B cell (primary cell): ENCODE results near the gene PUDP. TPM values are rescaled to one million over a fixed set of nuclear protein-coding genes. Genes with fewer than 3 reads are reported as not detected.
A peak's percentile ranks its signal among the peaks of the same experiment; 100 is the strongest.

Source experiments
- ATAC-seq: fragments of 200-7000 bp; cut with Tn5 transposase; one replicate; pipeline ENCODE4 v1.10.0; 2021; ENCODE audit warnings: low read depth, mild to moderate bottlenecking, moderate number of reproducible peaks, moderate library complexity
- CTCF ChIA-PET: fragments of 350-600 bp; sonication (Branson Sonifier 250); formaldehyde crosslinking; loops from one replicate; lab custom pipeline; 2021; ENCODE audit warnings: antibody characterized with exemption, inconsistent platforms; lab: Charles Lee
- POLR2A ChIA-PET: fragments of 350-600 bp; sonication (Branson Sonifier 250); formaldehyde crosslinking; loops from one replicate; lab custom pipeline; 2021; ENCODE audit warnings: antibody characterized with exemption; lab: Charles Lee
- DNase-seq: peaks from one replicate; pipeline ENCODE4 v3.0.0; 2013
- H2AFZ ChIP-seq: 2 replicates; pipeline ENCODE4 v1.6.1; 2012; ENCODE audit warnings: mild to moderate bottlenecking, low read depth, low read length; ENCODE audit not compliant: insufficient read depth, poor library complexity, severe bottlenecking
- H3K27ac ChIP-seq, 2 donors: 1 replicate in 1 of 2; 2 replicates in 1 of 2; pipeline ENCODE4 v1.5.1; 2012 to 2013; ENCODE audit warnings: low read length in 2 of 2, mild to moderate bottlenecking in 2 of 2, moderate library complexity in 1 of 2
- H3K27me3 ChIP-seq, 4 experiments: fragments of 200-600 bp in 1 of 4; sonication (generic) in 1 of 4; replicated peaks in 1 of 4; 1 replicate in 2 of 4; 2 replicates in 2 of 4; pipeline versions ENCODE4 v1.6.1 to v1.7.0; 2013 to 2016; ENCODE audit warnings: low read length in 3 of 4, mild to moderate bottlenecking in 2 of 4, mixed read lengths in 1 of 4, moderate library complexity in 1 of 4; ENCODE audit not compliant: insufficient read depth in 4 of 4, control insufficient read depth in 3 of 4; ENCODE audit errors: control extremely low read depth in 1 of 4
- H3K36me3 ChIP-seq, 2 experiments: replicated peaks in 1 of 2; 1 replicate in 1 of 2; 2 replicates in 1 of 2; pipeline versions ENCODE4 v1.6.1 to v1.7.1; 2013; ENCODE audit warnings: low read length in 1 of 2; ENCODE audit not compliant: insufficient read depth in 2 of 2, control insufficient read depth in 1 of 2; ENCODE audit errors: control extremely low read depth in 1 of 2, extremely low read depth in 1 of 2
- H3K4me1 ChIP-seq, 2 donors: fragments of 200-600 bp in 1 of 2; sonication (generic) in 1 of 2; 1 replicate in 1 of 2; 2 replicates in 1 of 2; pipeline versions ENCODE4 v1.5.1 to v1.6.1; 2013 to 2017; ENCODE audit warnings: low read length in 2 of 2; ENCODE audit not compliant: control insufficient read depth in 2 of 2, insufficient read depth in 2 of 2
- H3K4me2 ChIP-seq: replicated peaks from 2 replicates; pipeline ENCODE3; 2012; ENCODE audit warnings: mild to moderate bottlenecking, low read depth, low read length; ENCODE audit not compliant: poor library complexity, severe bottlenecking
- H3K4me3 ChIP-seq, 5 experiments: fragments of 200-600 bp in 1 of 5; sonication (generic) in 1 of 5; 1 replicate in 3 of 5; 2 replicates in 2 of 5; pipeline versions ENCODE4 v1.5.1 to v1.7.0; 2011 to 2016; ENCODE audit warnings: low read length in 4 of 5, mild to moderate bottlenecking in 4 of 5, low read depth in 2 of 5, control low read depth in 1 of 5, moderate library complexity in 1 of 5; ENCODE audit not compliant: insufficient read depth in 1 of 5; ENCODE audit errors: control extremely low read depth in 1 of 5, extremely low read depth in 1 of 5
- H3K79me2 ChIP-seq: fragments of 200-600 bp; sonication (generic); one replicate; pipeline ENCODE4 v1.6.0; 2016; ENCODE audit warnings: low read length; ENCODE audit not compliant: control insufficient read depth, insufficient read depth
- H3K9ac ChIP-seq: fragments of 200-600 bp; sonication (generic); 2 replicates; pipeline ENCODE4 v1.6.1; 2017; ENCODE audit warnings: mild to moderate bottlenecking, low read length, moderate library complexity
- H3K9me3 ChIP-seq, 3 donors: one replicate each; pipeline versions ENCODE4 v1.6.1 to v1.7.1; 2013; ENCODE audit warnings: low read length in 2 of 3; ENCODE audit not compliant: control insufficient read depth in 2 of 3, insufficient read depth in 1 of 3; ENCODE audit errors: control extremely low read depth in 1 of 3
- H4K20me1 ChIP-seq: 2 replicates; pipeline ENCODE4 v1.6.0; 2012; ENCODE audit warnings: mild to moderate bottlenecking, low read length; ENCODE audit not compliant: insufficient read depth, control insufficient read depth, poor library complexity, severe bottlenecking
- H3K27ac Mint-ChIP-seq: one replicate; pipeline ENCODE4 v1.8.0; 2021; ENCODE audit warnings: mixed read lengths
- H3K27me3 Mint-ChIP-seq: one replicate; pipeline ENCODE4 v1.8.0; 2021; ENCODE audit warnings: mixed read lengths
- H3K4me1 Mint-ChIP-seq: one replicate; pipeline ENCODE4 v1.8.0; 2021; ENCODE audit warnings: mixed read lengths
- H3K4me3 Mint-ChIP-seq: one replicate; pipeline ENCODE4 v1.8.0; 2021; ENCODE audit warnings: mixed read lengths
- H3K9me3 Mint-ChIP-seq: one replicate; pipeline ENCODE4 v1.8.0; 2022; ENCODE audit warnings: mixed read lengths; ENCODE audit not compliant: insufficient read depth
- EZH2 ChIP-seq: IDR thresholded peaks from 2 replicates; pipeline ENCODE4 v1.6.1; 2012; ENCODE audit warnings: borderline replicate concordance, low read depth, mild to moderate bottlenecking, moderate library complexity, low read length; ENCODE audit not compliant: insufficient read depth, poor library complexity, severe bottlenecking
- WGBS: methylation state at CpG from one replicate; pipeline ENCODE4 v1.1.5; 2013; ENCODE audit warnings: missing lambda C conversion rate; ENCODE audit not compliant: insufficient coverage; 5-methylcytosine and 5-hydroxymethylcytosine counted together
- intact Hi-C: fragments of 100-400 bp; cut with micrococcal nuclease; formaldehyde crosslinking; loops from one replicate; pipeline ENCODE4 v1.10.0; 2022
- polyA plus RNA-seq: library from polyadenylated mRNA; depleted of rRNA; stranded (reverse); fragments of >200 nt; gene quantifications from 2 replicates; pipeline ENCODE4 v1.2.3, GENCODE V29; 2012
- total RNA-seq, 2 donors: library from RNA; stranded (reverse); fragments of 120-200 nt in 1 of 2; gene quantifications; 1 replicate in 1 of 2; 2 replicates in 1 of 2; pipeline versions ENCODE4 v1.2.3 to v1.2.4, GENCODE V29; 2013 to 2022
- TF ChIP-seq, protein P1 (sequence below): fragments of 200-600 bp; IDR thresholded peaks from one replicate; pipeline ENCODE4 v1.8.0; 2022; ENCODE audit warnings: antibody characterized with exemption, mild to moderate bottlenecking

Gene PUDP
- total and polyA plus RNA-seq, 2 donors (not counting 1 experiment from before 2014, with no cell fraction given), result 12.8 to 14.1 TPM

DNA sequence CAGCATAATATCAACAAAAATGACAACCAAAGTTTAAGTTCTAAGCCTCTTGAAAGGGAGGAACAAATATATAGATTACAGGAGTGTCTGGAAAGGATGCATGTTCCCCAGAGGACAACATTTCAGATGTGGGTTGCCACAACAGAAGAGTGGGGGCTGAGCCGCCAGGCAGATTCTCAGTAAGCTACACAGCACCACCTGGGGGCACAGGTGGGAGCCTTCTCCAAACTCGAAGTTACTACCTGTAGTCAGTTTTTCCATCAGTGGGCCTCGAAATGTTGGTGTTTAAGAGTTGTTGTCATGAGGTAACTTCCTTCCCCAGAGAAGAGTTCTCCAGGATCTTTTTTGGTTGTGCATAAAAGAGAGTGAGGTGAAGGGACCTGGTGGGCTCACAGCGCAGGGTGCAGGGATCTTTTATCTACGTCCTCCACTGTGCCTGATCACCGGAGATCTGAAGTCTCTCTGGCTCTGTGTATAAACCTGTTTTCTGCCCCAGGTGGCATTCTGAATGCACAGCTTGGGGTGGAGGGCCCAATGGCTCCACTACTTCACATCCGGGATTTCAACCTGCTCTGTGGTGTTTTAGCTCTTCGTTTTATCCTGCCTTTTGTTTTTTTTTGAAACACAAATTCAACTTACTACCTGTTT, 58.9 kb downstream of the PUDP start:
- Mint-ChIP-seq H3K4me1 (peaks cover 70% of the 10 kb centered on the region), H3K4me3 (no peak overlapping the region), H3K27me3 (no peaks in the 10 kb centered on the region), H3K27ac (peak overlapping the region; percentile 65), H3K9me3 (no peaks in the 10 kb centered on the region)
- peak; percentile 31 for ATAC-seq
- Histone ChIP-seq H3K4me1 (peaks cover 48 to 51% of the 10 kb centered on the region in 2 donors), H3K4me3 (no peak overlapping the region), H2AFZ (no peak overlapping the region), H3K36me3 (no peaks in the 10 kb centered on the region), H3K27ac (peak overlapping the region in 1 of 2 donors; percentile 11), H3K4me2 (peak overlapping the region; percentile 35), H3K9me3 (no peaks in the 10 kb centered on the region), H3K79me2 (peaks cover 11% of the 10 kb centered on the region), H3K27me3 (no peaks in the 10 kb centered on the region), H4K20me1 (no peaks in the 10 kb centered on the region), H3K9ac (no peak overlapping the region)
- no CpG with 5 or more reads among the region's 8 CpGs for WGBS
- peak; percentile 62 for DNase-seq
- CTCF ChIA-PET, result interaction anchor here (1.4 kb wide), 1 partner anchor 1066 kb away, joined by 8 read pairs; no protein-coding TSS in a partner anchor
- POLR2A ChIA-PET, result no interaction called here
- intact Hi-C loops, result loop anchor here (5.0 kb wide), 1 partner anchor 37 kb away; no protein-coding TSS in a partner anchor
- TF ChIP-seq, protein P1, sequence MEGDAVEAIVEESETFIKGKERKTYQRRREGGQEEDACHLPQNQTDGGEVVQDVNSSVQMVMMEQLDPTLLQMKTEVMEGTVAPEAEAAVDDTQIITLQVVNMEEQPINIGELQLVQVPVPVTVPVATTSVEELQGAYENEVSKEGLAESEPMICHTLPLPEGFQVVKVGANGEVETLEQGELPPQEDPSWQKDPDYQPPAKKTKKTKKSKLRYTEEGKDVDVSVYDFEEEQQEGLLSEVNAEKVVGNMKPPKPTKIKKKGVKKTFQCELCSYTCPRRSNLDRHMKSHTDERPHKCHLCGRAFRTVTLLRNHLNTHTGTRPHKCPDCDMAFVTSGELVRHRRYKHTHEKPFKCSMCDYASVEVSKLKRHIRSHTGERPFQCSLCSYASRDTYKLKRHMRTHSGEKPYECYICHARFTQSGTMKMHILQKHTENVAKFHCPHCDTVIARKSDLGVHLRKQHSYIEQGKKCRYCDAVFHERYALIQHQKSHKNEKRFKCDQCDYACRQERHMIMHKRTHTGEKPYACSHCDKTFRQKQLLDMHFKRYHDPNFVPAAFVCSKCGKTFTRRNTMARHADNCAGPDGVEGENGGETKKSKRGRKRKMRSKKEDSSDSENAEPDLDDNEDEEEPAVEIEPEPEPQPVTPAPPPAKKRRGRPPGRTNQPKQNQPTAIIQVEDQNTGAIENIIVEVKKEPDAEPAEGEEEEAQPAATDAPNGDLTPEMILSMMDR, result peak; percentile 51
- TF ChIP-seq EZH2, result no peak

DNA sequence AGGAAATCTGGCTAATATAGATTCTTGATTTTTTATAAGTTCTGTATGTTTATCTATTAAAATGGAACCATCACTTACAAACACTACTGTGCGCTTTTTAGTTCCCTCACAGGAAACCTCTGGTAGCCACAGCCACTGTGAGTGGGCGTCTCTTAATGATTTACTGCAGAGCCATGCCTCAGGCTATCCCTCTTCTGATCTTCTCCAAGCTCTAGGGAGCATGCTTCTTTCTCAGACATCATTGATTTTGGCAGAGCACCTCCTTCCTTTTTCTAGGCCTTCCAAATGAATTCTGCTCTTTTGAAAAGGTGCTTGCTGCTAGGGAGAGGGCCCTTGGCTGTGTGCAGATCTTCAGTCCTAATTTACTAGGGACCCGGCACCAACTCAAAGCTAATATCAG, 61.6 kb downstream of the PUDP start:
- CTCF ChIA-PET, result no interaction called here
- DNase-seq, result no peak
- Histone ChIP-seq H3K4me3 (no peak overlapping the region), H3K9ac (no peak overlapping the region), H3K4me2 (no peak overlapping the region), H4K20me1 (no peaks in the 10 kb centered on the region), H2AFZ (no peak overlapping the region), H3K36me3 (no peaks in the 10 kb centered on the region), H3K27ac (no peak overlapping the region), H3K27me3 (no peaks in the 10 kb centered on the region), H3K4me1 (peaks cover 56 to 67% of the 10 kb centered on the region in 2 donors), H3K9me3 (no peaks in the 10 kb centered on the region), H3K79me2 (peaks cover 6% of the 10 kb centered on the region)
- WGBS, result no CpG with 5 or more reads among the region's 3 CpGs
- ATAC-seq, result no peak
- Mint-ChIP-seq H3K27ac (peak overlapping the region; percentile 0), H3K9me3 (no peaks in the 10 kb centered on the region), H3K4me1 (peaks cover 75% of the 10 kb centered on the region), H3K4me3 (no peak overlapping the region), H3K27me3 (no peaks in the 10 kb centered on the region)
- POLR2A ChIA-PET, result no interaction called here
- TF ChIP-seq, protein P1, result no peak
- TF ChIP-seq EZH2, result no peak
- intact Hi-C loops, result loop anchor here (5.0 kb wide), 1 partner anchor 34 kb away; no protein-coding TSS in a partner anchor
